GM12878 (cell line): ENCODE results near the gene TRAIP. TPM values are rescaled to one million over a fixed set of nuclear protein-coding genes. Genes with fewer than 3 reads are reported as not detected.

Experiments
- ATAC-seq: fragments of 200-7000 bp; cut with Tn5 transposase; 3 replicates; pipeline ENCODE4 v1.9.1; 2020; ENCODE audit warnings: mild to moderate bottlenecking, moderate library complexity
- BruUV-seq: library from RNA; stranded (reverse); fragments of 400-500 nt; replicated peaks from 2 replicates; lab custom pipeline; 2021; lab: Mats Ljungman, UMichigan
- CTCF ChIA-PET: fragments of 300-600 bp; sonication (Branson Sonifier 250); formaldehyde crosslinking; extraction: SDS; loops from one replicate; lab custom pipeline; 2021; ENCODE audit warnings: inconsistent platforms; lab: Yijun Ruan, JAX
- POLR2A ChIA-PET: fragments of 350-600 bp; formaldehyde crosslinking; extraction: SDS; loops from one replicate; lab custom pipeline; 2021; ENCODE audit warnings: inconsistent platforms; lab: Charles Lee
- RAD21 ChIA-PET: fragments of 300-600 bp; sonication (Branson Sonifier 250); formaldehyde crosslinking; loops from one replicate; lab custom pipeline; 2023; ENCODE audit warnings: antibody characterized with exemption; ENCODE audit not compliant: unreplicated experiment; lab: Charles Lee
- SMC1A ChIA-PET: fragments of 300-600 bp; sonication (Branson Sonifier 250); formaldehyde crosslinking; loops from one replicate; lab custom pipeline; 2023; ENCODE audit not compliant: unreplicated experiment, uncharacterized antibody; lab: Charles Lee
- DNase-seq: peaks from one replicate; pipeline ENCODE4 v3.0.0-alpha.2; 2011; ENCODE audit warnings: low read depth, low spot score
- FAIRE-seq: peaks from 3 replicates; lab custom pipeline; 2011; peaks lifted over from hg19 to GRCh38; lab: Jason Lieb, UNC
- H2AFZ ChIP-seq: 2 replicates; pipeline ENCODE4 v1.6.0; 2011; ENCODE audit warnings: low read depth, low read length, control low read depth; ENCODE audit not compliant: control insufficient read depth
- H3K27ac ChIP-seq: 2 replicates; pipeline ENCODE4 v1.5.1; 2011; ENCODE audit warnings: control low read depth; ENCODE audit not compliant: control insufficient read depth, insufficient read depth
- H3K27me3 ChIP-seq, 2 experiments: replicated peaks in 1 of 2; 2 replicates each; pipeline versions ENCODE4 v1.6.0 to v1.6.1; 2011; ENCODE audit warnings: low read length in 1 of 2; ENCODE audit not compliant: control insufficient read depth in 2 of 2, insufficient read depth in 2 of 2
- H3K36me3 ChIP-seq, 2 experiments: 2 replicates each; pipeline ENCODE4 v1.5.1; 2011; ENCODE audit warnings: low read length in 1 of 2; ENCODE audit not compliant: control insufficient read depth in 2 of 2, insufficient read depth in 2 of 2
- H3K4me1 ChIP-seq: 2 replicates; pipeline ENCODE4 v1.6.1; 2011; ENCODE audit warnings: mild to moderate bottlenecking, low read length, moderate library complexity, mixed read lengths; ENCODE audit not compliant: control insufficient read depth, insufficient read depth
- H3K4me2 ChIP-seq: 2 replicates; pipeline ENCODE4 v1.6.0; 2011; ENCODE audit warnings: control low read depth; ENCODE audit not compliant: control insufficient read depth, insufficient read depth
- H3K4me3 ChIP-seq: fragments of 200-600 bp; sonication (generic); 2 replicates; pipeline ENCODE4 v1.5.1; 2016
- H3K79me2 ChIP-seq: 2 replicates; pipeline ENCODE4 v1.6.0; 2011; ENCODE audit warnings: low read length; ENCODE audit not compliant: control insufficient read depth, insufficient read depth
- H3K9ac ChIP-seq: 2 replicates; pipeline ENCODE4 v1.8.0; 2011; ENCODE audit warnings: low read length, control low read depth, mixed read lengths; ENCODE audit not compliant: control insufficient read depth, insufficient read depth
- H3K9me3 ChIP-seq: replicated peaks from 3 replicates; pipeline ENCODE4 v1.5.1; 2011; ENCODE audit warnings: mild to moderate bottlenecking, low read length; ENCODE audit not compliant: control insufficient read depth, insufficient read depth
- H4K20me1 ChIP-seq: 2 replicates; pipeline ENCODE4 v1.6.0; 2011; ENCODE audit not compliant: control insufficient read depth, insufficient read depth
- EZH2 ChIP-seq: IDR thresholded peaks from 2 replicates; pipeline ENCODE4 v1.6.1; 2012; ENCODE audit warnings: low read depth, mild to moderate bottlenecking, control low read depth, inconsistent platforms, low read length, borderline replicate concordance; ENCODE audit not compliant: control insufficient read depth
- FOXK2 ChIP-seq: fragments of 450-650 bp; IDR thresholded peaks from 2 replicates; pipeline ENCODE4 v1.6.1; 2017; ENCODE audit warnings: mild to moderate bottlenecking, moderate library complexity
- HDAC2 ChIP-seq: fragments of 200-600 bp; sonication (generic); IDR thresholded peaks from 2 replicates; pipeline ENCODE4 v1.6.1; 2017
- HDGF ChIP-seq: fragments of 450-650 bp; IDR thresholded peaks from 2 replicates; pipeline ENCODE4 v1.6.1; 2016; ENCODE audit warnings: antibody characterized with exemption
- MEF2A ChIP-seq: IDR thresholded peaks from 2 replicates; pipeline ENCODE4 v1.6.1; 2011; ENCODE audit warnings: low read depth, mild to moderate bottlenecking, low read length, moderate library complexity; ENCODE audit not compliant: insufficient read depth
- MTA3 ChIP-seq: IDR thresholded peaks from 2 replicates; pipeline ENCODE4 v1.6.1; 2012; ENCODE audit warnings: low read length, inconsistent platforms, borderline replicate concordance
- NBN ChIP-seq: fragments of 450-650 bp; IDR thresholded peaks from 2 replicates; pipeline ENCODE4 v1.6.1; 2016
- NRF1 ChIP-seq: conservative IDR thresholded peaks from 2 replicates; pipeline ENCODE4 v1.6.1; 2011; ENCODE audit warnings: mild to moderate bottlenecking, low read depth, low read length, improper control_type of control experiment
- RB1 ChIP-seq: fragments of 450-650 bp; formaldehyde crosslinking; IDR thresholded peaks from 2 replicates; pipeline ENCODE4 v1.6.1; 2017; ENCODE audit warnings: mild to moderate bottlenecking, borderline replicate concordance
- SIX5 ChIP-seq: IDR thresholded peaks from 2 replicates; pipeline ENCODE4 v1.6.1; 2011; ENCODE audit warnings: mild to moderate bottlenecking, low read depth, low read length, moderate library complexity; ENCODE audit not compliant: severe bottlenecking
- SP1 ChIP-seq: IDR thresholded peaks from one replicate; pipeline ENCODE4 v1.6.1; 2011; ENCODE audit warnings: low read depth, low read length
- SUPT20H ChIP-seq: IDR thresholded peaks from 2 replicates; pipeline ENCODE4 v1.6.1; 2011; ENCODE audit warnings: low read depth, mild to moderate bottlenecking, low read length, moderate library complexity, borderline replicate concordance; ENCODE audit not compliant: control insufficient read depth
- ZBTB33 ChIP-seq: fragments of 450-650 bp; IDR thresholded peaks from 2 replicates; pipeline ENCODE4 v1.6.1; 2017; ENCODE audit warnings: mild to moderate bottlenecking
- WGBS: methylation state at CpG from one replicate; pipeline ENCODE4 v1.1.6; 2016; ENCODE audit warnings: low lambda C conversion rate; ENCODE audit not compliant: insufficient replicate concordance, insufficient coverage; ENCODE audit errors: missing lambda C conversion rate; 5-methylcytosine and 5-hydroxymethylcytosine counted together
- in situ Hi-C: fragments of 300-500 bp; cut with MboI; formaldehyde crosslinking; loops from 9 replicates; pipeline ENCODE4 v1.14.3; 2018; ENCODE audit warnings: mixed read lengths
- intact Hi-C: fragments of 100-400 bp; cut with micrococcal nuclease; formaldehyde crosslinking; loops from one replicate; pipeline ENCODE4 v1.14.2; 2022; ENCODE audit not compliant: unreplicated experiment
- polyA plus RNA-seq, 11 experiments: library from polyadenylated mRNA; depleted of rRNA in 4 of 11; unstranded in 6 of 11; stranded (reverse) in 5 of 11; fragments of >200 nt; fragmentation: Nextera tagmentation in 4 of 11; fragmentation: Illumina TruSeq in 1 of 11; extraction: Ambion mirVana in 4 of 11; extraction: Trizol in 1 of 11; gene quantifications; 1 replicate in 1 of 11; 2 replicates in 10 of 11; pipeline versions ENCODE4 v1.2.1 to v1.2.3, GENCODE V29; 2011 to 2016; ENCODE audit warnings: inconsistent platforms in 2 of 11, missing spikeins in 2 of 11, low read depth in 1 of 11
- total RNA-seq, 4 experiments: library from RNA; depleted of rRNA in 3 of 4; stranded (reverse); fragments of >200 nt in 3 of 4; fragmentation: Illumina TruSeq in 1 of 4; extraction: Trizol in 1 of 4; gene quantifications; 2 replicates each; pipeline versions ENCODE4 v1.2.1 to v1.2.3, GENCODE V29; 2013 to 2021
- TF ChIP-seq, protein P1 (sequence below): fragments of 450-650 bp; IDR thresholded peaks from 2 replicates; pipeline ENCODE4 v1.6.1; 2017; ENCODE audit warnings: borderline replicate concordance
- TF ChIP-seq, protein P2 (sequence below): fragments of 450-650 bp; IDR thresholded peaks from 2 replicates; pipeline ENCODE4 v1.6.1; 2017; ENCODE audit warnings: mild to moderate bottlenecking, low read depth, inconsistent platforms; ENCODE audit not compliant: poor library complexity, severe bottlenecking
- TF ChIP-seq, protein P3 (sequence below): fragments of 450-650 bp; IDR thresholded peaks from 2 replicates; pipeline ENCODE4 v1.6.1; 2017; ENCODE audit warnings: antibody characterized with exemption, mild to moderate bottlenecking, moderate library complexity

TRAIP gene
- total and polyA plus RNA-seq, 10 of the 15 experiments (the other 5 are each of a cell fraction or from before 2014, with no cell fraction given), result 15.9 to 37.0 (median 23.1) TPM

DNA sequence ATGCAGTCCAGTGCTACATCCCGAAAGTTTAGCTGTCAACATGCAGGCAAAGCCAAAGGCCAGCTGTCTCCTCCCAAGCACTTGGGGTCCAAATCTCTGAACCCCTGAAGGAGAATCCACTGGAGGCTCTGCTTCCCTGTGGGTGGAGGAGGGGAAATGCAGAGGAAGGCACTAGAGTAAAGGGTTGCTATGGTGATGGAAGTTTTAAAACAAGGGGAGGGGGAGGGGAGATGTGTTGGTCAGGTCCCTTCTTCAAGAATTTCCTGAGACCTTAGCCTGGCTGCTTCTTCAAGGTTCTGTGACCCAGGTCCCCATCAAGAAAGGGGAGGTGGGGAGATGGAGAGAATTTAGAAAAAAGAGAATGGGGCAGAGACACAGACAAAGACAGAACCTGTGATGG lies 11.0 kb upstream of the TRAIP start:
- H3K4me3 ChIP-seq, result no peak overlapping the region
- intact Hi-C loops, result no loop called here
- SMC1A ChIA-PET, result interaction anchor here (1.2 to 2.5 kb wide), 2 partner anchors 12 to 42 kb away, joined by 3 to 8 read pairs; partner anchors contain the start of gene TRAIP
- BruUV-seq, result no TSS peak
- H4K20me1 ChIP-seq, result no peaks in the 10 kb centered on the region
- FAIRE-seq, result no peak
- no peak overlapping the region for H3K4me2 ChIP-seq
- POLR2A ChIA-PET, result interaction anchor here (0.6 kb wide), 1 partner anchor 80 kb away, joined by 3 read pairs; no protein-coding TSS in a partner anchor
- RAD21 ChIA-PET, result no interaction called here
- H3K79me2 ChIP-seq, result no peaks in the 10 kb centered on the region
- H3K36me3 ChIP-seq, result no peaks in the 10 kb centered on the region
- CTCF ChIA-PET, result no interaction called here
- no peak for TF ChIP-seq HDGF
- no peak for TF ChIP-seq MEF2A
- no peak for TF ChIP-seq NRF1
- TF ChIP-seq SP1, result no peak
- TF ChIP-seq, protein P1, sequence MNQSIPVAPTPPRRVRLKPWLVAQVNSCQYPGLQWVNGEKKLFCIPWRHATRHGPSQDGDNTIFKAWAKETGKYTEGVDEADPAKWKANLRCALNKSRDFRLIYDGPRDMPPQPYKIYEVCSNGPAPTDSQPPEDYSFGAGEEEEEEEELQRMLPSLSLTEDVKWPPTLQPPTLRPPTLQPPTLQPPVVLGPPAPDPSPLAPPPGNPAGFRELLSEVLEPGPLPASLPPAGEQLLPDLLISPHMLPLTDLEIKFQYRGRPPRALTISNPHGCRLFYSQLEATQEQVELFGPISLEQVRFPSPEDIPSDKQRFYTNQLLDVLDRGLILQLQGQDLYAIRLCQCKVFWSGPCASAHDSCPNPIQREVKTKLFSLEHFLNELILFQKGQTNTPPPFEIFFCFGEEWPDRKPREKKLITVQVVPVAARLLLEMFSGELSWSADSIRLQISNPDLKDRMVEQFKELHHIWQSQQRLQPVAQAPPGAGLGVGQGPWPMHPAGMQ, result no peak
- TF ChIP-seq MTA3, result no peak
- no peak for TF ChIP-seq SIX5
- no peak for TF ChIP-seq NBN
- TF ChIP-seq RB1, result no peak
- TF ChIP-seq FOXK2, result no peak
- TF ChIP-seq SUPT20H, result no peak
- TF ChIP-seq, protein P2, sequence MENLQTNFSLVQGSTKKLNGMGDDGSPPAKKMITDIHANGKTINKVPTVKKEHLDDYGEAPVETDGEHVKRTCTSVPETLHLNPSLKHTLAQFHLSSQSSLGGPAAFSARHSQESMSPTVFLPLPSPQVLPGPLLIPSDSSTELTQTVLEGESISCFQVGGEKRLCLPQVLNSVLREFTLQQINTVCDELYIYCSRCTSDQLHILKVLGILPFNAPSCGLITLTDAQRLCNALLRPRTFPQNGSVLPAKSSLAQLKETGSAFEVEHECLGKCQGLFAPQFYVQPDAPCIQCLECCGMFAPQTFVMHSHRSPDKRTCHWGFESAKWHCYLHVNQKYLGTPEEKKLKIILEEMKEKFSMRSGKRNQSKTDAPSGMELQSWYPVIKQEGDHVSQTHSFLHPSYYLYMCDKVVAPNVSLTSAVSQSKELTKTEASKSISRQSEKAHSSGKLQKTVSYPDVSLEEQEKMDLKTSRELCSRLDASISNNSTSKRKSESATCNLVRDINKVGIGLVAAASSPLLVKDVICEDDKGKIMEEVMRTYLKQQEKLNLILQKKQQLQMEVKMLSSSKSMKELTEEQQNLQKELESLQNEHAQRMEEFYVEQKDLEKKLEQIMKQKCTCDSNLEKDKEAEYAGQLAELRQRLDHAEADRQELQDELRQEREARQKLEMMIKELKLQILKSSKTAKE, result no peak
- TF ChIP-seq EZH2, result no peak
- TF ChIP-seq, protein P3, sequence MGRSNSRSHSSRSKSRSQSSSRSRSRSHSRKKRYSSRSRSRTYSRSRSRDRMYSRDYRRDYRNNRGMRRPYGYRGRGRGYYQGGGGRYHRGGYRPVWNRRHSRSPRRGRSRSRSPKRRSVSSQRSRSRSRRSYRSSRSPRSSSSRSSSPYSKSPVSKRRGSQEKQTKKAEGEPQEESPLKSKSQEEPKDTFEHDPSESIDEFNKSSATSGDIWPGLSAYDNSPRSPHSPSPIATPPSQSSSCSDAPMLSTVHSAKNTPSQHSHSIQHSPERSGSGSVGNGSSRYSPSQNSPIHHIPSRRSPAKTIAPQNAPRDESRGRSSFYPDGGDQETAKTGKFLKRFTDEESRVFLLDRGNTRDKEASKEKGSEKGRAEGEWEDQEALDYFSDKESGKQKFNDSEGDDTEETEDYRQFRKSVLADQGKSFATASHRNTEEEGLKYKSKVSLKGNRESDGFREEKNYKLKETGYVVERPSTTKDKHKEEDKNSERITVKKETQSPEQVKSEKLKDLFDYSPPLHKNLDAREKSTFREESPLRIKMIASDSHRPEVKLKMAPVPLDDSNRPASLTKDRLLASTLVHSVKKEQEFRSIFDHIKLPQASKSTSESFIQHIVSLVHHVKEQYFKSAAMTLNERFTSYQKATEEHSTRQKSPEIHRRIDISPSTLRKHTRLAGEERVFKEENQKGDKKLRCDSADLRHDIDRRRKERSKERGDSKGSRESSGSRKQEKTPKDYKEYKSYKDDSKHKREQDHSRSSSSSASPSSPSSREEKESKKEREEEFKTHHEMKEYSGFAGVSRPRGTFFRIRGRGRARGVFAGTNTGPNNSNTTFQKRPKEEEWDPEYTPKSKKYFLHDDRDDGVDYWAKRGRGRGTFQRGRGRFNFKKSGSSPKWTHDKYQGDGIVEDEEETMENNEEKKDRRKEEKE, result no peak
- TF ChIP-seq HDAC2, result no peak
- no peak for TF ChIP-seq ZBTB33
- TF ChIP-seq, all 136 proteins: peak for 0
- 27% methylated on average over 1 of the region's 1 CpG for WGBS
- DNase-seq (no peak), ATAC-seq (no peak)
- H3K9ac ChIP-seq, result no peak overlapping the region
- H3K27me3 ChIP-seq, result peaks cover 5 to 11% of the 10 kb centered on the region in 2 experiments; a peak in 3 of 4 replicates
- no peaks in the 10 kb centered on the region for H3K9me3 ChIP-seq
- H3K27ac ChIP-seq, result no peak overlapping the region
- no peaks in the 10 kb centered on the region for H3K4me1 ChIP-seq
- H2AFZ ChIP-seq, result no peak overlapping the region
- in situ Hi-C loops, result no loop called here
